Brain microvascular endothelial cell (primary cell): ENCODE results near the gene TRAP1.

ENCODE experiments used
- DNase-seq: peaks from one replicate; pipeline ENCODE4 v3.0.0-alpha.2; 2020
- H3K27ac ChIP-seq: fragments of 250-450 bp; sonication (Bioruptor Pico); 2 replicates; pipeline ENCODE4 v1.5.1; 2020; ENCODE audit warnings: mild to moderate bottlenecking, moderate library complexity
- H3K27me3 ChIP-seq: fragments of 250-450 bp; sonication (Bioruptor Pico); replicated peaks from 2 replicates; pipeline ENCODE4 v1.5.1; 2020; ENCODE audit warnings: mild to moderate bottlenecking
- H3K36me3 ChIP-seq: fragments of 250-450 bp; sonication (Bioruptor Pico); replicated peaks from 2 replicates; pipeline ENCODE4 v1.5.1; 2020; ENCODE audit warnings: mild to moderate bottlenecking
- H3K4me3 ChIP-seq: 2 replicates; pipeline ENCODE4 v1.5.1; 2011; ENCODE audit warnings: low read depth, mild to moderate bottlenecking, control low read depth, low read length, moderate library complexity
- CTCF ChIP-seq: IDR thresholded peaks from 2 replicates; pipeline ENCODE4 v1.5.1; 2011; ENCODE audit warnings: low read depth, mild to moderate bottlenecking, moderate library complexity, low read length, control low read depth, inconsistent platforms; ENCODE audit errors: missing control alignments
- in situ Hi-C: cut with HindIII; loops from 2 replicates; pipeline ENCODE4 v1.10.0; 2017; ENCODE audit warnings: low sequenced_read_pairs, low pct_ligation_motif_present

Gene TRAP1

DNA sequence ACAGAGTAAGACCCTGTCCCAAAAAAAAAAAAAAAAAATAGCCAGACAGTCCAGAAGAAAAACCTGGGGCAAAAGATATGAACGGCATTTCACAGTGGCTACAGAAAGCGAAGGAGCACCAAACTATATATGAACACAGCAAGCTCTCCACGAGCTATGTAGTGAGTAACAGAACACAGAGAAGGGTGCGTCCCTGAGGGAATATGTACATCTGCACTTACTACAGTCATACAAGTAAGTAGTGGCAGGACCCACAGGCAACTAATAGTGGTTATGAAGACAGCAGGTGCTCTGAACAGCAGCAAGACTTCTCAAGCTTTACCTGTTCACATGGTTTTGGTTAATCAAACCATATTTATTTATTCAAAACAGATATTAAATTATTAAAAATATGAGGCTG, 15.8 kb downstream of the TRAP1 start:
- peaks cover 3% of the 10 kb centered on the region for H3K36me3 ChIP-seq
- no peak for DNase-seq
- H3K4me3 ChIP-seq: no peak overlapping the region
- in situ Hi-C loops: no loop called here
- TF ChIP-seq CTCF: no peak
- H3K27ac ChIP-seq: no peak overlapping the region
- H3K27me3 ChIP-seq: no peaks in the 10 kb centered on the region

DNA sequence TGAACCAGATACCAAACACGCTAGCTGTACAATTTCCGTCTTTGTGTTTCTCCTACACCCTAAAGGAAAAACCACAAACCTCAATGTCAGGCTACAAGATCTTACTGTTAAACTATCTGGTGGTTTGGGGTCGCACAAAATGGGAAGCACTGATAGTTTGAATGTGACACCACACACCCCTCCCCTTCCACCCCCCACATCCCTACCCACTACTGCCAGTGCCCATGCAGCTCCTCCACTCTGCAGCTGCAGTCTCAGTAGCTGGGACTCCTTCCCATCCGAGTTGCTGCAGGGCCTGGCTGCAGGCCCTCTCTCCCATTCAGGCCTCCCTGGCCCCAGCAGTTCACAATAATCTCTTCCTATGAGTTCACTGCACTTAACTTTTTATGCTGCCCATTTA, 18.4 kb downstream of the TRAP1 start:
- peaks cover 3% of the 10 kb centered on the region for H3K36me3 ChIP-seq

DNA sequence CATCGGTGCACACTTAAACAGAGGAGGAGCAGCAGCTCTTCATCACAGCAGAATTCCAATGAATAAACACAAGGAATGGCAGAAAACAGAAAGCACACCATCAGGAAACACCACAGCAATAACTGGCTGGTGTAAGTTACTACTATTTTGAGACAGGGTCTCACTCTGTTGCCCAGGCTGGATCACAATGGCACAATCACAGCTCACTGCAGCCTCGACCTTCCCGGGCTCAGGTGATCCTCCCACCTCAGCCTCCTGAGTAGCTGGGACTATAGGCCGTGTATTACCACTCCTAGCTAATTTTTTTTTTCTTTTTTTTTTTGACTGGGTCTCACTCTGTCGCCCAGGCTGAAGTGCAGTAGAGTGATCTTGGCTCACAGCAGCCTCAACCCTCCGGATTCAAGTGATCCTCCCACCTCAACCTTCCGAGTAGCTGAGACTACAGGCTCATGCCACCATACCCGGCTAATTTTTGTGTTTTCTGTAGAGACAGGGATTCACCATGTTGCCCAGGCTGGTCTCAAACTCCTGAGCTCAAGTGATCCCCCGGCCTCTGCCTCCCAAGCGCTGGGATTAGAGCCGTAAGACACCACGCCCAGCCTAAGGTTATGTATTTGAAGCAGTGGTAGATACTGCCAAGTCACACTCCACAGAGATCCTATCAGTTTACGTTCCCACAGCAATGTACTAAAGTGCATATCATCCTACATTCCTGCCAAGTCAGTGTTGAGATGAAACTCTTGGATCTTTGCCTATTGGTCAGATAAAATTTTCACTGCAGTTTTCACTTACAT, 20.7 kb downstream of the TRAP1 start:
- Histone ChIP-seq H3K4me3 (no peak overlapping the region), H3K36me3 (no peaks in the 10 kb centered on the region), H3K27ac (peak overlapping the region; percentile 62), H3K27me3 (no peaks in the 10 kb centered on the region)
- TF ChIP-seq CTCF: no peak
- peak; percentile 76 for DNase-seq
- in situ Hi-C loops: no loop called here

More for the DNA sequence above, 18.4 kb downstream of the TRAP1 start:
- DNase-seq: no peak
- in situ Hi-C loops: no loop called here
- no peak for TF ChIP-seq CTCF
- H3K27me3 ChIP-seq: no peaks in the 10 kb centered on the region
- no peak overlapping the region for H3K4me3 ChIP-seq
- no peak overlapping the region for H3K27ac ChIP-seq

DNA sequence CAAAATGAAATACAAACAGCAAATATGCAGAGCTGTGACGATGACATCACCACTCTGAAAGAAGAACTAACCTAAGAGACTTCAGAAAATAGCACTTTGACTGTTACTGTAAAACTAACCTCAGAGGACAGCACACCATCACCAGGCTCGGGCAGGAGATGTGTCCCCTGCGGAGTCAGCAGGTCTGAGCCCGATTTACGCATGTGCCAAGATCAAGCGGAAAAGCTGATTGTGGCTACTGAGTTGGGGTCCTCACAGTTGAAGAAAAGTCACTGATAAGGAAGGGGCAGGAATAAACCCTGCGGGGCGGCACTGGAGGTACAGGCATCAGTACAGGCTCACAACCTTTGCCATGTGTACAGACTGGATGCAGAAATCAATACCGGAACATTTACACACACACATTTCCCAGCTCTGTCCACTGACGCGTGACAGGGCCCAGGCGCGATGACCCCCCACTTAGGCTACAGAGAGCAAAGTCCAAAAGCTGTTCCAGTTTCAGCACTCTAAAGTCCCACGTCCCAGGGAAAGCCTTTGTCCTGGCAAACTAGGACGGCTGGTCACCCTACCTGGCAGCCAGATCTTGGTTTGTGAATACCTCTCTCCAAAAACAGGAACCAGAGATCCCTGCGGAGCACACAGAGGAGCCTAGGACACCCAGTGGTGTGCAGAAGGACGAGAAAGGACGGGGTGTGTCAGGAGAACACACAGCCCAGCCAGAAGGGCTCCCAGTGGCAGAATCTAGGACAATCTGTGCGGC, 21.5 kb downstream of the TRAP1 start:
- no peak for TF ChIP-seq CTCF
- Histone ChIP-seq H3K27me3 (no peaks in the 10 kb centered on the region), H3K36me3 (no peaks in the 10 kb centered on the region), H3K27ac (no peak overlapping the region), H3K4me3 (no peak overlapping the region)
- no peak for DNase-seq
- in situ Hi-C loops: no loop called here

GRCh38 chr16:3694051-3694450, 23.3 kb downstream of the TRAP1 start:
- no peak for TF ChIP-seq CTCF
- H3K36me3 ChIP-seq: no peaks in the 10 kb centered on the region
- DNase-seq: no peak
- H3K4me3 ChIP-seq: no peak overlapping the region
- H3K27ac ChIP-seq: no peak overlapping the region
- in situ Hi-C loops: no loop called here
- H3K27me3 ChIP-seq: no peaks in the 10 kb centered on the region
